ENCODE measurements around the gene CAVIN1.
"Not testable (repeated sequence)": the region's sequence is repeated elsewhere in the genome, so short reads cannot be mapped to it uniquely, and the experiment has no call there.

Gene CAVIN1

GRCh38 chr17:42372142-42372541 lies 50.9 kb downstream of the CAVIN1 start:
- DNase-seq (ENCODE audit: low read depth): no peak
- H3K4me3 ChIP-seq (ENCODE audit: low read depth, low read length): no peak overlapping the region
- TF ChIP-seq CTCF (conservative IDR thresholded peaks at IDR 0.05; ENCODE audit: low read depth, low read length): no peak

GRCh38 chr17:42368797-42369561 lies 54.1 kb downstream of the CAVIN1 start:
- not testable (repeated sequence) for DNase-seq (ENCODE audit: low read depth); H3K4me3 ChIP-seq (ENCODE audit: low read depth, low read length)

GRCh38 chr17:42368310-42368709 lies 54.7 kb downstream of the CAVIN1 start:
- not testable (repeated sequence) for DNase-seq (ENCODE audit: low read depth); H3K4me3 ChIP-seq (ENCODE audit: low read depth, low read length)

- not testable (repeated sequence) for H3K4me3 ChIP-seq (ENCODE audit: low read depth, low read length); DNase-seq (ENCODE audit: low read depth)
These were observed 56.7 kb downstream of the CAVIN1 start for GRCh38 chr17:42366176-42367023.

- DNase-seq (ENCODE audit: low read depth): peak; percentile 96
- H3K4me3 ChIP-seq (ENCODE audit: low read depth, low read length): no peak overlapping the region
- TF ChIP-seq CTCF (conservative IDR thresholded peaks at IDR 0.05; ENCODE audit: low read depth, low read length): no peak
These were observed 57.9 kb downstream of the CAVIN1 start for GRCh38 chr17:42365136-42365535.

- no peak for TF ChIP-seq CTCF (conservative IDR thresholded peaks at IDR 0.05; ENCODE audit: low read depth, low read length)
These were observed 59.1 kb downstream of the CAVIN1 start for GRCh38 chr17:42363767-42364585.

GRCh38 chr17:42363231-42363630 lies 59.8 kb downstream of the CAVIN1 start:
- DNase-seq (ENCODE audit: low read depth): no peak
- TF ChIP-seq CTCF (conservative IDR thresholded peaks at IDR 0.05; ENCODE audit: low read depth, low read length): no peak
- H3K4me3 ChIP-seq (ENCODE audit: low read depth, low read length): no peak overlapping the region

More at GRCh38 chr17:42363767-42364585, 59.1 kb downstream of the CAVIN1 start:
- H3K4me3 ChIP-seq (ENCODE audit: low read depth, low read length): no peak overlapping the region
- peak; percentile 90 for DNase-seq (ENCODE audit: low read depth)

GRCh38 chr17:42362245-42362961 lies 60.7 kb downstream of the CAVIN1 start:
- no peak for TF ChIP-seq CTCF (conservative IDR thresholded peaks at IDR 0.05; ENCODE audit: low read depth, low read length)
- DNase-seq (ENCODE audit: low read depth): no peak
- no peak overlapping the region for H3K4me3 ChIP-seq (ENCODE audit: low read depth, low read length)

Data from choroid plexus epithelial cell (primary cell).